Activated CD8-positive, alpha-beta memory T cell treated with anti-CD3 and anti-CD28 coated beads, Interleukin-2, amount 50 U/mL, for 24 hours (primary cell): ENCODE data around the gene RHBDF2.

Experiments used
- DNase-seq: peaks from one replicate; pipeline ENCODE4 v3.0.0-alpha.2; 2020; ENCODE audit errors: extremely low read depth

RHBDF2 gene

GRCh38 chr17:76501827-76502307, 644 bp upstream of the RHBDF2 start:
- no peak for DNase-seq

GRCh38 chr17:76500747-76501017, 541 bp downstream of the RHBDF2 start:
- no peak for DNase-seq

GRCh38 chr17:76500074-76500746, 1.0 kb downstream of the RHBDF2 start:
- no peak for DNase-seq

GRCh38 chr17:76499267-76499667, 2.0 kb downstream of the RHBDF2 start:
- DNase-seq: no peak

- no peak for DNase-seq
These were observed 2.4 kb downstream of the RHBDF2 start for GRCh38 chr17:76498876-76499251.

GRCh38 chr17:76497979-76498875, 3.0 kb downstream of the RHBDF2 start:
- DNase-seq: no peak

- no peak for DNase-seq
These were observed 3.6 kb downstream of the RHBDF2 start for GRCh38 chr17:76497699-76497978.

GRCh38 chr17:76496464-76496863, 4.8 kb downstream of the RHBDF2 start:
- no peak for DNase-seq

- no peak for DNase-seq
These were observed 5.4 kb downstream of the RHBDF2 start for GRCh38 chr17:76495663-76496400.

- DNase-seq: no peak
These were observed 7.6 kb downstream of the RHBDF2 start for GRCh38 chr17:76493505-76494167.

GRCh38 chr17:76492989-76493501, 8.2 kb downstream of the RHBDF2 start:
- DNase-seq: no peak

GRCh38 chr17:76492123-76492988, 8.9 kb downstream of the RHBDF2 start:
- DNase-seq: no peak

- no peak for DNase-seq
These were observed 9.7 kb downstream of the RHBDF2 start for GRCh38 chr17:76491271-76492122.

- DNase-seq: no peak
These were observed 11.0 kb downstream of the RHBDF2 start for GRCh38 chr17:76490112-76490710.

- DNase-seq: no peak
These were observed 13.6 kb downstream of the RHBDF2 start for GRCh38 chr17:76487451-76488192.

- DNase-seq: no peak
These were observed 15.7 kb downstream of the RHBDF2 start for GRCh38 chr17:76485569-76485968.

GRCh38 chr17:76484228-76484725, 16.9 kb downstream of the RHBDF2 start:
- no peak for DNase-seq

- no peak for DNase-seq
These were observed 20.1 kb downstream of the RHBDF2 start for GRCh38 chr17:76481071-76481655.
